ENCODE results near the gene CHIA. TPM values are rescaled to one million over a fixed set of nuclear protein-coding genes. Genes with fewer than 3 reads are reported as not detected.

CHIA gene
- total and polyA plus RNA-seq, 8 donors, result 3.9 to 604 (median 23.2) TPM; not detected in 1

GRCh38 chr1:111249960-111250359 lies 40.7 kb upstream of the CHIA start:
- TF ChIP-seq POLR2AphosphoS5 (IDR thresholded peaks at IDR 0.05), result no peak
- no peak for TF ChIP-seq CTCF (IDR thresholded peaks at IDR 0.05)
- no peak for TF ChIP-seq POLR2A (IDR thresholded peaks at IDR 0.05)
- TF ChIP-seq EP300 (IDR thresholded peaks at IDR 0.05), result no peak
- 48 to 81% (median 70%) methylated on average over 4 of the region's 4 CpGs for WGBS, 5 donors
- Histone ChIP-seq H3K4me3 (no peak overlapping the region), H3K4me1 (no peaks in the 10 kb centered on the region), H3K9me3 (no peaks in the 10 kb centered on the region), H3K27me3 (no peaks in the 10 kb centered on the region), H3K27ac (no peak overlapping the region), H3K36me3 (no peaks in the 10 kb centered on the region)
- DNase-seq, result no peak
- intact Hi-C loops (cut with DNase I; ENCODE audit: low total_unique reads), result loop anchor here (10.0 kb wide), 1 partner anchor 75 kb away; no protein-coding TSS in a partner anchor

GRCh38 chr1:111251570-111251969 lies 39.1 kb upstream of the CHIA start:
- TF ChIP-seq CTCF (IDR thresholded peaks at IDR 0.05) (no peak), POLR2AphosphoS5 (IDR thresholded peaks at IDR 0.05) (no peak), EP300 (IDR thresholded peaks at IDR 0.05) (no peak)
- Histone ChIP-seq H3K36me3 (no peaks in the 10 kb centered on the region), H3K27me3 (no peaks in the 10 kb centered on the region), H3K4me1 (no peaks in the 10 kb centered on the region), H3K4me3 (no peak overlapping the region), H3K27ac (no peak overlapping the region), H3K9me3 (no peaks in the 10 kb centered on the region)
- WGBS, 5 donors, result 80 to 85% (median 82%) methylated on average over 8 of the region's 8 CpGs
- intact Hi-C loops (cut with DNase I; ENCODE audit: low total_unique reads), result no loop called here
- DNase-seq, result no peak

GRCh38 chr1:111252786-111253185 lies 37.9 kb upstream of the CHIA start:
- Histone ChIP-seq H3K27ac (no peak overlapping the region), H3K4me1 (no peaks in the 10 kb centered on the region), H3K27me3 (no peaks in the 10 kb centered on the region), H3K36me3 (no peaks in the 10 kb centered on the region), H3K9me3 (no peaks in the 10 kb centered on the region), H3K4me3 (no peak overlapping the region)
- no peak for DNase-seq
- no peak for TF ChIP-seq CTCF (IDR thresholded peaks at IDR 0.05)
- TF ChIP-seq POLR2AphosphoS5 (IDR thresholded peaks at IDR 0.05), result no peak
- no peak for TF ChIP-seq POLR2A (IDR thresholded peaks at IDR 0.05)
- TF ChIP-seq EP300 (IDR thresholded peaks at IDR 0.05), result no peak
- intact Hi-C loops (cut with DNase I; ENCODE audit: low total_unique reads), result no loop called here
- 88 to 97% (median 95%) methylated on average over 2 of the region's 2 CpGs for WGBS, 5 donors

DNA sequence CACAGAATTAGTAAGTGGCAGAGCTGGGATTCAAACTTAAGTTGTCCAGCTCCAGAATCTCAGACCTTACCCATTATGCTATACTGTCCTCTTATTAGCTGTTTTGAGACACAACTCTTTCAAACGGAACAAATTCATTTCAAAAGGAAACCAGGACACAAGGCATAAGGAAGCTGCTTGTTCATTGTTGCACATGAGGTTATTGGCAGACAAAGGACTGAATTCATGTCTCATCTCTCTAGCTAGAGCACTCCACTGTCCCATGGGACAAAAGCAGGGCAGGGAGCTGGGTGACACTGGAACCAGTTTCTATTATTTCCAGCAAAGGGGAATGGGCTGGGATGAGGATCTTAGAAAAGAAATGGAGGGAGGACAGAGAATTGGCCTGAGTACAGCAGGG lies 36.8 kb upstream of the CHIA start:
- DNase-seq, result no peak
- Histone ChIP-seq H3K4me1 (no peaks in the 10 kb centered on the region), H3K9me3 (no peaks in the 10 kb centered on the region), H3K36me3 (no peaks in the 10 kb centered on the region), H3K4me3 (no peak overlapping the region), H3K27me3 (no peaks in the 10 kb centered on the region), H3K27ac (no peak overlapping the region)
- intact Hi-C loops (cut with DNase I; ENCODE audit: low total_unique reads), result no loop called here
- TF ChIP-seq POLR2A (IDR thresholded peaks at IDR 0.05), result no peak
- TF ChIP-seq POLR2AphosphoS5 (IDR thresholded peaks at IDR 0.05), result no peak
- no peak for TF ChIP-seq EP300 (IDR thresholded peaks at IDR 0.05)
- no peak for TF ChIP-seq CTCF (IDR thresholded peaks at IDR 0.05)
- WGBS, 5 donors, result 63 to 86% (median 69%) methylated on average over 1 of the region's 1 CpG
